H54 (cell line): Measurements from ENCODE around the gene TEX30.
A peak's percentile ranks its signal among the peaks of the same experiment; 100 is the strongest.

Source experiments
- DNase-seq: peaks from one replicate; pipeline ENCODE4 v3.0.0; 2011; ENCODE audit warnings: low spot score, mixed read lengths; ENCODE audit not compliant: insufficient read length
- FAIRE-seq: peaks from 3 replicates; lab custom pipeline; 2011; peaks lifted over from hg19 to GRCh38; lab: Jason Lieb, UNC
- POLR2A ChIP-seq: IDR thresholded peaks from 2 replicates; pipeline ENCODE4 v1.6.1; 2011; ENCODE audit warnings: low read depth, mild to moderate bottlenecking, low read length

Gene TEX30

DNA sequence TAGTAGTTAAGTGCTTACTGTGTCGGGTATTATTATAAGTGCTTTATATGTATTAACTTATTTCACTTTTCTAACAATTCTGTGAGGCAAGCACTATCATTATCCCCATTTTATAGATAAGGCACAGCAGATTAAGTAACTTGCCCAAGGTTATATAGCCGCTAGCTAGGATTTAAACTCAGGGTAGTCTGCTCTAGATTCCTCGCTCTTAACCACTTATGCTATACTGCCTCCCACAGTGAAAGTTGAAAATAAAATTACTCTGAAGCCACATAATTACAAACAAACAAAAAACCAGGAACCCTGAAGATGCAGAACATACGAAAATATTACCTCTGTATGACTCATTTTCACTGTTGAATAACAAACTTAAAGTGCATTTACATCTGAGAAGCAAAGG, 3.9 kb downstream of the TEX30 start:
- DNase-seq, result no peak
- no peak for TF ChIP-seq POLR2A
- FAIRE-seq, result peak; percentile 93

DNA sequence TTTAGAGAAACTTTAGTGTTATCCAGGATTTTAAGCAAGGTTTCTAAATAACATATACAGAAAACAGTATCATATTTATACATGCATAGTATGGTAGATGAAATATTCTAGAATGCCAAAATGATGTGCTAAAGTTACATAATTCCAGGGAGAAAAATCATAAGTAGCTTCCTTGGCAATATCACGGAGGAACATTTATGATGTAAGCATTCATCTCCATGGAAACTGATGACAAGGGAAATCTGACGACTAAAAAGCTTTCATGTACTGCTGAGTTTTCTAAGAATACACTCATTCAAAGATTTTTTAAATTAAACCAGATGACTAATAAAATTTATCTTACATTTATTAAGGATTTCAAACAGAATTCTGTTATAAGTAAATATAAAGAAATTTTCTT, 4.7 kb downstream of the TEX30 start:
- DNase-seq (no peak), FAIRE-seq (peak; percentile 20)
- TF ChIP-seq POLR2A, result no peak

DNA sequence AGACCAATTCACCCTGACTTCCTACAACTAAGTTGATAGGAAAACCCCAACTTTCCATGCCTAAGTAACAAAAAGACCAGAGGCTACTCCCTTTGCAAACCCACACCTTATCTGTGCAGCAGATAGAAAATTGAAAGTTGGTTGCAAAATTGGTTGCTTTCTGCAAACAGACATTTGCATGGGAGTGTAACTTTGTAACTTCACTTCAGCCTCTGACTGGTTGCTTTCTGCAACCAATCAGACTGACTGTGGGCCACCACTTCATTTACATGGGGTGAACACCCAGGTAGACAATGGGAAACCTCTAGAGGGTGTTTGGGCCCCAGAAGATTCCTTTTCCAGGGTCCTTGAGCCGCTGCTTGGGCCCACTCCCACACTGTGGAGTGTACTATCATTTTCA, 9.8 kb downstream of the TEX30 start:
- peak; percentile 38 for FAIRE-seq
- TF ChIP-seq POLR2A, result no peak

GRCh38 chr13:102761071-102761470, 12.5 kb downstream of the TEX30 start:
- FAIRE-seq, result no peak
- no peak for TF ChIP-seq POLR2A
- no peak for DNase-seq

More for the DNA sequence above, 9.8 kb downstream of the TEX30 start:
- no peak for DNase-seq

- peak; percentile 11 for FAIRE-seq
- TF ChIP-seq POLR2A, result no peak
- DNase-seq, result no peak
Observed at GRCh38 chr13:102758842-102759241, 14.7 kb downstream of the TEX30 start.

DNA sequence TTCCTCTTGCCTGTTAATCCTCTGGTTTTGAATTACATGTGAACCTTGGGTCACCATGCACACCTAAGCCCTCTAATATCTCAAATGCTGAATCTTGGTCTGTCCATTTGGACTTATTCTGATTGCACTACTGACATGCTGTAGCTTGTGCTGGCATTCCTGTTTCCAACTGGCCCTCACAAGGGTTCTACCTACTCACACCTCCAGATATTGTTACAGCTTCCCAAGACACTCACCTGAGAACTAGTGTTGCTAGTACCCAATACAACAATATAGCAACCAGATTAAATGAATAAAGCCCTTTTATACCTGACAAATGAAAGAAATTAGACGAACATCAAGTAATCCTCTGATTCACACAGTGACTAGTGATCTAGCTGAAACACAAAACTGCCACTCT, 16.6 kb downstream of the TEX30 start:
- FAIRE-seq (peak; percentile 79), DNase-seq (no peak)
- no peak for TF ChIP-seq POLR2A

GRCh38 chr13:102751886-102752285, 21.7 kb downstream of the TEX30 start:
- no peak for DNase-seq
- no peak for FAIRE-seq
- TF ChIP-seq POLR2A, result no peak

DNA sequence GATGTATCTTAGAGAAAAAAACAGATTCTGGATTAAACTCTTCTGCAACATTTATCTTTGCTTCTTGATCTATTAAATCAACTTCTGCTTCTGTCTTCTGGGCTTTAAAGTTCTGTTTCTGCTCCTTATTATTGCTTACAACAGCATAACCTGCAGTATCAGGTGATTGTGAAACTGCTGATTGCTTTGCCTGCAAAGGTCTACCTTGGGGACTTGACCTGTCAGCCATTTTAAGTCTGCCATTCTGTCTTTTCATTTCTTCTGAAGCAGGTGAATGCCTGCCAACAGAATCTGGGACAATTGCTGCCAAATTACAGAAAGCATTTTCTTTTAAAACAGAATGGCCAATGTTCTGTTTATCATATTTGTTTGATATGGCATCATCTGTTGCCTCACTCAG, 31.1 kb downstream of the TEX30 start:
- FAIRE-seq (no peak), DNase-seq (no peak)
- TF ChIP-seq POLR2A, result no peak

DNA sequence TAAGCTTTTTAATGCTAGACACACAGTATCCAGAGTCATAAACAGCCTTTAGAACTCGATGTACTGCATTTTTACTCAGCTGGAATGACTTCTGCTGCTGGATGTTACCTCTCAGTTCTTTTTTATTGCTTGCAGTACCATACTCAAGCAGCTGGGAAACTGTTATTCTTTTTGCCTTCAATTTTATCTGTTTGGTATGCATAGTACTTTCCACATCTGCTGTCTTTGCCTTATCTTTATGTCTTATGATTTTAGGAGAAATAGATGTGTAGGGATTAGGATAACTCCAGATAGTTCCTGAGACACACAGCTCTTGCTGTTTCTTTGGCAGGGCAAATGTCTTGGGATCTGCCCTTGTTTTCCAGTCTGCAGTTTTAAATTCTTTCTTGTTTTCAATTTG, 31.5 kb downstream of the TEX30 start:
- TF ChIP-seq POLR2A, result no peak
- FAIRE-seq, result no peak
- no peak for DNase-seq

- TF ChIP-seq POLR2A, result no peak
- FAIRE-seq (peak; percentile 99), DNase-seq (no peak)
Observed at GRCh38 chr13:102729560-102730270, 43.9 kb downstream of the TEX30 start.

GRCh38 chr13:102726430-102726829, 47.2 kb downstream of the TEX30 start:
- no peak for TF ChIP-seq POLR2A
- FAIRE-seq (peak; percentile 91), DNase-seq (no peak)

DNA sequence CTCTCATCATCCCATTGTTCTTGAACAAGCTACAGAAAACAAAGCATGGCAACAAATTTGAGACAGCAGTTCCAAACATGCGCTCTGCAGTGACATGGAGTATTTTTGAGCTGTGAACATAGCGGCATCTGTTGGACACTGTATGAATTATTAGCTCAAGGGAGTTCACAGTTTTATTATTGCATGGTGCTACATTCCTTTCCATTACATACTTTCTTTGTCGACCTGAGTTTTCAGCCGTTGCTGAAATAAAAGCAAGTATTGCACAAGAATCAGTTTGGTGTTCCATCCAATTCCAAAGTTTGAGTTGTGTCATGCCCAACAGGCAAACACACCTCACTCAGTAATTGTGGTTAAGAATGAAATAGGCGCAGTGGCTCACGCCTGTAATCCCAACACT, 48.7 kb downstream of the TEX30 start:
- no peak for TF ChIP-seq POLR2A
- FAIRE-seq (peak; percentile 99), DNase-seq (no peak)

- no peak for TF ChIP-seq POLR2A
- DNase-seq (no peak), FAIRE-seq (peak; percentile 78)
Observed at GRCh38 chr13:102721800-102722231, 51.8 kb downstream of the TEX30 start.

- TF ChIP-seq POLR2A, result no peak
- FAIRE-seq, result no peak
- DNase-seq, result no peak
Observed at GRCh38 chr13:102718746-102719145, 54.8 kb downstream of the TEX30 start.
